ENCODE results near the gene TMEM125.

TMEM125 gene

GRCh38 chr1:43275826-43276620 is 6.2 kb downstream of the TMEM125 start:
- no peak for DNase-seq

- DNase-seq, result no peak
Measured at GRCh38 chr1:43276673-43277072, 6.9 kb downstream of the TMEM125 start.

DNA sequence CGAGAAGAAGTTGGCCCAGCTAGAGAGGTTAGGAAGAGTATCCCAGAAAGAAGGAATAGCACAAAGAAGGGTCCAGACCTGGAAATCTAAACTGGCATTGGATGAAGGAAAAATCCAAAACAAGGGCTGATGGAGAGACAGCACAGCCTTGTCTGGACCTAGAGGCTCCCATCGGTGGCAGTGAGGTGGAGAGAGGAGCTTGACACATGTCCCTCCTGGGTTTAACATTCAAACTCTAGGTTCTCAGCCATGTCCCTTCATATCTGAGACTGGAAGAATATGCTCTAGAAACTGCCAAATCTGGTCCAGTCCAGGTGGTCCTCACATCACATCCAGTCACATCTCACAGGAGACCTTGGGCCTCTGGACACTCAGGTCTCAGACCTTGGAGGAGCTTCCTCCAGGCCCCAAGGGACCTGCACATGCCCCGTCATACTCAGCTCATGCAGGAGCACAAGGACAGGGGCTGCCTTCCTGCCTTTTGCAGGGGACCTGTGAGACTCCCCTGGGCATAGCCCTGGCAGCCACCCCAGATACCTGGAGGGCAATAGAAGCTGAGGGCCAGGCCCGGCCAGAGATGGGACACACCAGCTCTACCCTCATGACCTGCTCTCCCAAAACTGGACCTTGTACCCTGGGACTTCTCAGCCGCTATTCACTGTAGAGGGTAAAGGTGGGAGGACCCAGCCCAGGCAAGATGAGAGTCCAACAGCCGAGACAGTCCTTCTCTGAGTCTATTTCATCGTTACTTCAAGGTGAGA is 7.5 kb downstream of the TMEM125 start:
- DNase-seq, result no peak

- no peak for DNase-seq
Measured at GRCh38 chr1:43279161-43279560, 9.4 kb downstream of the TMEM125 start.

DNA sequence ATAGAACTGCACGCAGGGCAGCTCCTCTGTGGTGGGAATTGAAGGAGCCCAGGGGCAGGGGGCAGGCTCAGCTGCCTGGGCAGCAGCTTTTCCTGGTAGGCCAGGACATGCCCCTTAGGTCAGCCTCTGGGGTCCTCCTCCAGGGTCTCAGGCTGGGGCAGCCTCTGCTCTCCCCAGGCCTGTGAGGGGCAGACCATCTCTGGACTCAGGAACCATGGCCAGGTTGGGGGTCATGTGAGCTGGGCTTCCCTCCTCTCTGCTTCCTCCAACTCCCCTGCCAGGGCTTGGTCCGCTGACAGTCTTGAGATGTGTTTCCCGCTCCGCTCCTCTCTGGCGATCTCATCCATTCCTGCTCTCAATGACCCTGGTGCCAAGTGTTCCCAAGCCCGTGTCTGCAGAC is 9.9 kb downstream of the TMEM125 start:
- DNase-seq, result no peak

- DNase-seq, result no peak
Measured at GRCh38 chr1:43280692-43281091, 10.9 kb downstream of the TMEM125 start.

GRCh38 chr1:43282220-43283195 is 12.7 kb downstream of the TMEM125 start:
- no peak for DNase-seq

- DNase-seq, result no peak
Measured at GRCh38 chr1:43284065-43284464, 14.3 kb downstream of the TMEM125 start.

- DNase-seq, result no peak
Measured at GRCh38 chr1:43284546-43285110, 14.8 kb downstream of the TMEM125 start.

DNA sequence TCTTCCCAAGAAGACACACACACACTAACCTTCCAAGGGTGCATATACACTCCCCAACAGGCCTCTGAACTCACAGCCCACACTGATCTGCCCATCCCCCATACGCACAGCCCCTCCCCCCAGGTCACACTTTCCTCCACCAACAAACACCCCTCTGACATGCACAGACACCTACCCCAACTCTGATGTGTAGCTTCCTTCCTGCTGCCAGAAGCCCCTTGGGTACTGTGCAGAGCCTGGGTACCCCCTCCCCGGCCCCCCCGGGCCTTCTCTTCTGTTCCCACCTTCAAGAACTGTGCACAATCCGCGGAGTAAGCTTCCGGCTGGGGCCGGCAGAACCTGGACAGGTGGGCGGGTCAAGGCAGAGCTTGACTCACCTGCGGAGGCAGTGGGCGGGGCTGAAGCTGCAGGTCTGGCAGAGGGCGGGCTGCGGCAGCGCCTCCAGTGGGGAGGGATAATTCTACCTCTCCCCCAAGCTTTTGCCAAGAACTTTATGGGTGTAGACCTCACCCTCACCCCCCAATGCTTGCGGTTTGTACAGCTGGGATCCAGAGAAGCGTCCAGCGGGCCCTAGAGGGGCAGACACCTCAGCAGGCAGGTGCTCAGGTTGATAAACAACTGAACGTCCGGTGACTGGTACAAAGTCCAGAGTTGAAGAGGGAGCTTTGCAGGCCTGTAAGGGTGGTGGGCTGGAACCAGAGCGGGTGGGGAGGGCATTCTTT is 15.6 kb downstream of the TMEM125 start, which contains the start of gene C1orf210:
TSS of gene C1orf210 (minus strand) at position 313 of the 722 bp plus-strand sequence. CDS start 2,311 bp downstream, outside the sequence.
- no peak for DNase-seq

DNA sequence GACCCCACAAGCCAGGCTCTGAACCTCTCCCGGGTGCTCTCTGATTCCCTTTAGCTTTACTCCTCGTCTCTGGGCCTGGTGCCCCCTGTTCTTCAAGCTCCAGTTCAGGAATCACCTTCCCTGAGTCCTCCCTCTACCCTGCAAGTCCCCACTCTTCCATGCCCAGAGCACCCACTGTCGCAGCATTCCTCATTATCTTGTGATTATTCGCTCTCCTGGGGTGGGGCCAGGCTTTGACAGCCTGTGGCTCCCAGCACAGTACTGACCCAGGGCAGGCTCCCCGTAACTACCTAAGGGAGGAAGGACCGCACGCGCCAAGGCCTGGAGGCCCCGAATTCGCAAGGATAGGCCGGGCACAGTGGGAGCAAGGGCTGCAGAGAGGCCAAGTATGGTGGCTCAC is 16.3 kb downstream of the TMEM125 start:
- no peak for DNase-seq

GRCh38 chr1:43286533-43286932 is 16.8 kb downstream of the TMEM125 start:
- no peak for DNase-seq

- no peak for DNase-seq
Measured at GRCh38 chr1:43288058-43288784, 18.4 kb downstream of the TMEM125 start.

GRCh38 chr1:43288785-43289706 is 19.3 kb downstream of the TMEM125 start:
- no peak for DNase-seq

DNA sequence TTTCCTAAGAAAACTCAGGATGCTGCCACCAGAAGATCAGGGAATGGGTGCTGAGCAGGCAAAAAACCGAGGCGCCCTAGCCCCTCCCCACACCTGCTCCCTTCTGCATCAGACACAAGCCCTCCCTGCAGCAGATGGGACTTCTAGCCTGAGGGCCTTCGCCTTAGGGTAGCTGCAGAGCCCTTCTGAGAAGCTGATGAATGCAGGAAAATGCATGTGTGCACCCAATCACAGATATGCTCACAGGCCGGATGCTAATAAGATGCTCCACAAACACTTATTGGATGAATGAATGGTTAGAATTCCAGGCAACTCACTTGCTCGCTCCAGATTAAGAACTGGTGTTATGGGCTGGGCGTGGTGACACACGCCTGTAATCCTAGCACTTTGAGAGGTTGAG is 22.4 kb downstream of the TMEM125 start:
- no peak for DNase-seq

DNA sequence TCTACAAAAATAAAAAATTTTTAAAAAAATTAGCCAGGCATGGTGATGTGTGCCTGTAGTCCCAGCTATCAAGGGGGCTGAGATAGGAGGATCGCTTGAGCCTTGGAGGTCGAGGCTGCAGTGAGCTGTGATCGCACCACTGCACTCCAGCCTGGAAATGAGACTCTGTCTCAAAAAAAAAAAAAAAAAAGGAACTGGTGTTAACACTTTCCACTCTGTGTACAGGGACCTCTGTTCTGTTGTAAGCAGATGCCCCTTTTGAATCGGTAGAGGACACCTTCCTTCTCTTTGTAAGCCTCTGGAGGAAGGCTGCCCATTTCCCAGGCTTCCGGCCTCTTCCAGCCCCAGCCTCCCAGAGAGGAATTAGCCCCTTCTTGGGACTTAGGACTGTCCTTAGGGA is 22.9 kb downstream of the TMEM125 start:
- no peak for DNase-seq

GRCh38 chr1:43293176-43293575 is 23.4 kb downstream of the TMEM125 start:
- no peak for DNase-seq

DNA sequence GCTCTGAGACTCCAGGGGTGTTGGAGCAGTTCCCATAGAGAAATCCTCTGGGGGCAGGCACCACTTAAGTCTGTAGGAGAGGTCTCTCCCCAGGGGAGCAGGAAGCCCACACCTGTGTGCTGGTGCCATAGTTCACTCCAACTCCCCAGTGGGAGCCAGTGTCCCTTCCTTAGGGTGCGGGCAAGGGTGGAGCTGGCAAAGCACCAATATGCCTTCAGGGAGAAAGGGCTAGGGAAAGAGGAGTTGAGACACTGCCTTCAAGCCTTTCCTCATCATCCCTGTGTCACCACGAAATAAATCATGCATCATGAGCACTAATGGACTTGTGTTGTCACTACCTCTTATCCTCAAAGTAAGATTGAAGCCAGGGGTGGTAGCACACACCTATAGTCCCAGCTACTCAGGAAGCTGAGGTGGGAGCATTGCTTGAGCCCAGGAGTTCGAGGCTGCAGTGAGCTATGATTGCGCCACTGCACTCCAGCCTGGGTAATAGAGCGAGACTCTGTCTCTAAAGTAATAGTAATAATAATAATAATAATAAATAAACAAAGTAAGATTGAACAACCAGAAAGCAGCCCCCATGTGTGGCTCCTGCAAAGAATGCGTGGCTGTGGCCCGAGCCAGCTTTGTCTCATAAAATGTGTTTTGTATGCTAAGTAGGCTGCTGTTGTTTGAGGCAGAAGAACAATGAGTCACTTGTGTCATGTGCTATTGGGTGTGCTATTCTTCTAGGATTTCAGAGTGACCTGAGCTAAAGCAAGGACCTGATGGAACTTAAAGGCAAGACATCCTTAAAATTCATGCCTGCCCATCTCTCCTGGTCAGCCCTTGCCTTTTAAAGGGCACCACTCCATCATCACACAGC is 24.3 kb downstream of the TMEM125 start:
- DNase-seq, result no peak

GRCh38 chr1:43294761-43295160 is 25.0 kb downstream of the TMEM125 start:
- DNase-seq, result no peak

Measured in OCI-M1 (cell line).